ENCODE results near the gene KIF15.

KIF15 gene

GRCh38 chr3:44832032-44832431 is 70.4 kb downstream of the KIF15 start:
- peaks cover 5% of the 10 kb centered on the region for H3K9me3 ChIP-seq (ENCODE audit: insufficient read depth, low read length, severe bottlenecking)
- TF ChIP-seq CTCF (IDR thresholded peaks at IDR 0.05; ENCODE audit: borderline replicate concordance, extremely low read depth, low read length, poor library complexity, severe bottlenecking) (no peak), EZH2 (IDR thresholded peaks at IDR 0.05; ENCODE audit: borderline replicate concordance, low read depth, low read length, severe bottlenecking) (no peak)
- H3K27ac ChIP-seq (ENCODE audit: low read length): no peak overlapping the region
- DNase-seq (no peak), ATAC-seq (ENCODE audit: insufficient read depth, low read depth) (no peak)
- H2AFZ ChIP-seq (ENCODE audit: low read depth, low read length): no peak overlapping the region
- no peaks in the 10 kb centered on the region for H3K27me3 ChIP-seq (ENCODE audit: insufficient read depth, low read length, poor library complexity)
- H3K4me2 ChIP-seq (ENCODE audit: insufficient read depth, low read length): no peak overlapping the region
- H4K20me1 ChIP-seq (ENCODE audit: insufficient read depth, low read length): no peaks in the 10 kb centered on the region
- no peaks in the 10 kb centered on the region for H3K4me1 ChIP-seq (ENCODE audit: insufficient read depth, low read length)
- no peak overlapping the region for H3K9ac ChIP-seq (ENCODE audit: low read depth, low read length)
- peaks cover 2% of the 10 kb centered on the region; the same call in 1 of the 2 replicates for H3K79me2 ChIP-seq (ENCODE audit: insufficient read depth, low read length)
- H3K4me3 ChIP-seq (ENCODE audit: low read depth in 1 of 2, low read length in 2 of 2): no peak overlapping the region
- peaks cover 92% of the 10 kb centered on the region for H3K36me3 ChIP-seq (ENCODE audit: insufficient read depth, low read length)

- peaks cover 2% of the 10 kb centered on the region; the same call in 1 of the 2 replicates for H3K79me2 ChIP-seq (ENCODE audit: insufficient read depth, low read length)
- no peaks in the 10 kb centered on the region for H3K27me3 ChIP-seq (ENCODE audit: insufficient read depth, low read length, poor library complexity)
- no peak overlapping the region for H3K27ac ChIP-seq (ENCODE audit: low read length)
- H3K36me3 ChIP-seq (ENCODE audit: insufficient read depth, low read length): peaks cover 92% of the 10 kb centered on the region
- DNase-seq (no peak), ATAC-seq (ENCODE audit: insufficient read depth, low read depth) (no peak)
- no peak overlapping the region for H3K4me3 ChIP-seq (ENCODE audit: low read depth in 1 of 2, low read length in 2 of 2)
- peaks cover 5% of the 10 kb centered on the region for H3K9me3 ChIP-seq (ENCODE audit: insufficient read depth, low read length, severe bottlenecking)
- no peak overlapping the region for H2AFZ ChIP-seq (ENCODE audit: low read depth, low read length)
- no peaks in the 10 kb centered on the region for H4K20me1 ChIP-seq (ENCODE audit: insufficient read depth, low read length)
- H3K9ac ChIP-seq (ENCODE audit: low read depth, low read length): no peak overlapping the region
- TF ChIP-seq EZH2 (IDR thresholded peaks at IDR 0.05; ENCODE audit: borderline replicate concordance, low read depth, low read length, severe bottlenecking): no peak
- TF ChIP-seq CTCF (IDR thresholded peaks at IDR 0.05; ENCODE audit: borderline replicate concordance, extremely low read depth, low read length, poor library complexity, severe bottlenecking): no peak
- H3K4me2 ChIP-seq (ENCODE audit: insufficient read depth, low read length): no peak overlapping the region
- no peaks in the 10 kb centered on the region for H3K4me1 ChIP-seq (ENCODE audit: insufficient read depth, low read length)
Observed at GRCh38 chr3:44832965-44833364, 71.4 kb downstream of the KIF15 start.

- H3K4me2 ChIP-seq (ENCODE audit: insufficient read depth, low read length): no peak overlapping the region
- no peaks in the 10 kb centered on the region for H3K4me1 ChIP-seq (ENCODE audit: insufficient read depth, low read length)
- peaks cover 2% of the 10 kb centered on the region; the same call in 1 of the 2 replicates for H3K79me2 ChIP-seq (ENCODE audit: insufficient read depth, low read length)
- no peaks in the 10 kb centered on the region for H3K27me3 ChIP-seq (ENCODE audit: insufficient read depth, low read length, poor library complexity)
- no peak overlapping the region for H3K9ac ChIP-seq (ENCODE audit: low read depth, low read length)
- DNase-seq (no peak), ATAC-seq (ENCODE audit: insufficient read depth, low read depth) (no peak)
- no peak overlapping the region for H3K4me3 ChIP-seq (ENCODE audit: low read depth in 1 of 2, low read length in 2 of 2)
- TF ChIP-seq CTCF (IDR thresholded peaks at IDR 0.05; ENCODE audit: borderline replicate concordance, extremely low read depth, low read length, poor library complexity, severe bottlenecking) (no peak), EZH2 (IDR thresholded peaks at IDR 0.05; ENCODE audit: borderline replicate concordance, low read depth, low read length, severe bottlenecking) (no peak)
- H4K20me1 ChIP-seq (ENCODE audit: insufficient read depth, low read length): no peaks in the 10 kb centered on the region
- no peak overlapping the region for H3K27ac ChIP-seq (ENCODE audit: low read length)
- no peak overlapping the region for H2AFZ ChIP-seq (ENCODE audit: low read depth, low read length)
- peaks cover 92% of the 10 kb centered on the region for H3K36me3 ChIP-seq (ENCODE audit: insufficient read depth, low read length)
- H3K9me3 ChIP-seq (ENCODE audit: insufficient read depth, low read length, severe bottlenecking): peaks cover 5% of the 10 kb centered on the region
Observed at GRCh38 chr3:44833394-44833793, 71.8 kb downstream of the KIF15 start.

- Histone ChIP-seq H3K9me3 (ENCODE audit: insufficient read depth, low read length, severe bottlenecking) (peaks cover 5% of the 10 kb centered on the region), H3K79me2 (ENCODE audit: insufficient read depth, low read length) (peaks cover 2% of the 10 kb centered on the region; the same call in 1 of the 2 replicates), H3K36me3 (ENCODE audit: insufficient read depth, low read length) (peaks cover 98% of the 10 kb centered on the region), H4K20me1 (ENCODE audit: insufficient read depth, low read length) (no peaks in the 10 kb centered on the region), H3K4me3 (ENCODE audit: low read depth in 1 of 2, low read length in 2 of 2) (no peak overlapping the region), H3K9ac (ENCODE audit: low read depth, low read length) (no peak overlapping the region), H2AFZ (ENCODE audit: low read depth, low read length) (no peak overlapping the region), H3K27ac (ENCODE audit: low read length) (no peak overlapping the region), H3K4me2 (ENCODE audit: insufficient read depth, low read length) (no peak overlapping the region), H3K4me1 (ENCODE audit: insufficient read depth, low read length) (no peaks in the 10 kb centered on the region), H3K27me3 (ENCODE audit: insufficient read depth, low read length, poor library complexity) (no peaks in the 10 kb centered on the region)
- TF ChIP-seq EZH2 (IDR thresholded peaks at IDR 0.05; ENCODE audit: borderline replicate concordance, low read depth, low read length, severe bottlenecking) (no peak), CTCF (IDR thresholded peaks at IDR 0.05; ENCODE audit: borderline replicate concordance, extremely low read depth, low read length, poor library complexity, severe bottlenecking) (no peak)
- ATAC-seq (ENCODE audit: insufficient read depth, low read depth) (no peak), DNase-seq (no peak)
Observed at GRCh38 chr3:44835684-44836083, 74.1 kb downstream of the KIF15 start.

All from DND-41 (cell line).